Measurements from ENCODE around the gene MYRIP.

- no peak for TF ChIP-seq POLR2A (IDR thresholded peaks at IDR 0.05; ENCODE audit: low read depth, low read length)
- no peak for TF ChIP-seq MAZ (IDR thresholded peaks at IDR 0.05; ENCODE audit: borderline replicate concordance, low read depth, low read length)
- TF ChIP-seq CTCF (conservative IDR thresholded peaks at IDR 0.05; ENCODE audit: low read depth, low read length) = no peak
- no peak for TF ChIP-seq CEBPB (IDR thresholded peaks at IDR 0.05; ENCODE audit: low read depth, low read length)
- TF ChIP-seq RAD21 (IDR thresholded peaks at IDR 0.05; ENCODE audit: low read length) = no peak
- TF ChIP-seq, protein P1, sequence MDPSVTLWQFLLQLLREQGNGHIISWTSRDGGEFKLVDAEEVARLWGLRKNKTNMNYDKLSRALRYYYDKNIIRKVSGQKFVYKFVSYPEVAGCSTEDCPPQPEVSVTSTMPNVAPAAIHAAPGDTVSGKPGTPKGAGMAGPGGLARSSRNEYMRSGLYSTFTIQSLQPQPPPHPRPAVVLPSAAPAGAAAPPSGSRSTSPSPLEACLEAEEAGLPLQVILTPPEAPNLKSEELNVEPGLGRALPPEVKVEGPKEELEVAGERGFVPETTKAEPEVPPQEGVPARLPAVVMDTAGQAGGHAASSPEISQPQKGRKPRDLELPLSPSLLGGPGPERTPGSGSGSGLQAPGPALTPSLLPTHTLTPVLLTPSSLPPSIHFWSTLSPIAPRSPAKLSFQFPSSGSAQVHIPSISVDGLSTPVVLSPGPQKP (IDR thresholded peaks at IDR 0.05; ENCODE audit: borderline replicate concordance, low read depth, low read length) = no peak
- TF ChIP-seq BHLHE40 (IDR thresholded peaks at IDR 0.05; ENCODE audit: low read depth, low read length) = no peak
- TF ChIP-seq MXI1 (IDR thresholded peaks at IDR 0.05; ENCODE audit: borderline replicate concordance, low read depth, low read length) = no peak
- TF ChIP-seq RFX5 (IDR thresholded peaks at IDR 0.05; ENCODE audit: low read depth, low read length) = no peak
- no peak for TF ChIP-seq MAFK (IDR thresholded peaks at IDR 0.05; ENCODE audit: low read depth, low read length)
- TF ChIP-seq, protein P2, sequence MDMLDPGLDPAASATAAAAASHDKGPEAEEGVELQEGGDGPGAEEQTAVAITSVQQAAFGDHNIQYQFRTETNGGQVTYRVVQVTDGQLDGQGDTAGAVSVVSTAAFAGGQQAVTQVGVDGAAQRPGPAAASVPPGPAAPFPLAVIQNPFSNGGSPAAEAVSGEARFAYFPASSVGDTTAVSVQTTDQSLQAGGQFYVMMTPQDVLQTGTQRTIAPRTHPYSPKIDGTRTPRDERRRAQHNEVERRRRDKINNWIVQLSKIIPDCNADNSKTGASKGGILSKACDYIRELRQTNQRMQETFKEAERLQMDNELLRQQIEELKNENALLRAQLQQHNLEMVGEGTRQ (IDR thresholded peaks at IDR 0.05; ENCODE audit: low read depth, low read length) = no peak
These were observed 415.5 kb downstream of the MYRIP start for GRCh38 chr3:40224796-40225515.
